HG02678 (cell line): ENCODE results near the gene MGMT.

Experiments
- ATAC-seq: cut with Tn5 transposase; IDR thresholded peaks from one replicate; pipeline ENCODE4 v1.9.1; 2021; ENCODE audit warnings: mild to moderate bottlenecking, moderate library complexity; ENCODE audit not compliant: unreplicated experiment

The MGMT gene

DNA sequence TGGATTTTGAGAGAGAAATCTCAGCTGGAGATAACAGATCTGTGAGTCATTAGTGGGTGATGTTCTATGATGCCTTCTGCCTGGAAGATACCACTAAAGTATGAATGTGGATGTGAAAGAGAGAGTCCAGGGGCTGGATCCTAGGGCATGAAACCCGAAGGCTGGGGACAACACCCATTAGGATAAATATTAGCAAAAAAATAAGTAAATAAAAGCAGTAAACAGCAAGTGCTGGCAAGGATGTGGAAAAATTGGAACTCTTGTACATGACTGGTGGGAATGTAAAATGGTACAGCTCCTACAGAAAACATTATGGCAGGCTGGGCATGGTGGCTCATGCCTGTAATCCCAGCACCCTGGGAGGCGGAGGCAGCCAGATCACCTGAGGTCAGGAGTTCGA lies 16.6 kb upstream of the MGMT start:
- no peak for ATAC-seq

DNA sequence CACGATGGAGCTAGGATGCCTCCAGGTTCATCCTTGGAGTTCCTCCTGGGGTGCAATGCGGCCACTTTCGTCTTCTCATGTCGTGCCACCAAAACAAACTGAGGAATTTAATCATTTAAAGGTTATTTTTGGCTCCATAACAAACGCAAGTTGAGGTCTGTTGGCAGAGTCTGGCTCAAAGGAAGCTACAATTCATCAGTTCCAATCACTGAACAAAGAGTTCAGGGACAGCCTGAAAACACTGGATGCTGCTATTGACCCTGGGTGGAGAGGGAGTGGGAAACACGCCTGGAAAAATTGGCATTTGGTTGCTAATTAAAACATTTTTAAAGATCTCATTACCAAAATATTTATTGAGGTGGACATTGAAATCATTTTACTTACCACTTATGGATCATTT lies 11.4 kb upstream of the MGMT start:
- no peak for ATAC-seq

DNA sequence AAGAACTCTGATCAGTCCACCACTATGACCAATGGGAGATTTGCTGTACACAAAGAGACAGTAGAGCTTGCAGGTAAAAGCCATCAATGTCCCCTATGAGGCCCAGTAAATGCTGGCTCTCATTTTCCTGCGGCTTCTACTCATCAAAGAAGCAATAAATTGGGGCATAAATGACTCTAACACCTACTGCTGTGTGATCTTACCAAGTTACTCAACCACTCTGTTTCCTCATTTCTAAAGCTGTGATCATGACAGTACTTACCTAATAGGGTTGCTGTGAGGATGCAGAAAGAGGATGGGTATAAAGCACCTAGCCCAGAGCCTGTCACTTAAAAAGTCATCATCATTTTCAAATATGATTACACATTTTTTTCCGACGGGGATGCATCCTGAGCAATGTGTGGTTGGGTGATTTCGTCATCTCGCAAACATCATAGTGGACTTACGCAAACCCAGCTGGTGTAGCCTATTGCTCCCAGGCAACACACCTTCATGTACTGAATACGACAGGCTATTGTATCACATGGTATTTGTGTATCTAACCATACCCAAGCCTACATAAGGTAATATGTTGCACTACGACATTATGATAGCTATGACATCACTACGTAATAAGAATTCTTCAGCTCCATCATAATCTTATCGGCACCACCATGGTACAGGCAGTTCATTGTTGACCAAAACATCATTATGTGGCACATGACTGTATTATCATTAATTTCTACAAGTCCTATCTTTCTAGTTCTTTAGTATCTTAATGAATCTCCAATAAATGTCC lies 7.1 kb upstream of the MGMT start:
- no peak for ATAC-seq

DNA sequence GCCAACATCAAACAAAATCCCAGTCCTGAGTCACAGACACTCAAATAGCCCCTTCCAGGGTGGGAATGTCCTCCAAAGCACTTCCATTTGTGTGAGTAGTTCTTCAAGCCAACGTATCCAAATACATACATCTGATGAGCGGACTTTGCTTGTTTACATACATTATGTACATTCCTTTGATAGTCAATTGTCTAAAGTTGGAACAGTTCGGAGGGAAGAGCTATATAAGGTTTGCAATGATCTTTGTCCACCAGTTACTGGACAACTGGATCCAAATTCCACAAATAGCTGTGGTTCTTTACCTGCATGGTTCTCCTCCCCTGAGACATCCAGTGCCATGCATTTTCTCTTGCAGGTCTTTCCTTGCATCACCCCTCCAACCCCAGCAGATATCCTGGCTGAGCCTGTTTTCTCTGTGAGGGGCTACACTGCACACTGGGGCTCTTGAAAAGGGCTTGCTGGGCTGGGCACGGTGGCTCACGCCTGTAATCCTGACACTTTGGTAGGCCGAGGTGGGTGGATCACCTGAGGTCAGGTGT lies 4.7 kb upstream of the MGMT start:
- no peak for ATAC-seq

DNA sequence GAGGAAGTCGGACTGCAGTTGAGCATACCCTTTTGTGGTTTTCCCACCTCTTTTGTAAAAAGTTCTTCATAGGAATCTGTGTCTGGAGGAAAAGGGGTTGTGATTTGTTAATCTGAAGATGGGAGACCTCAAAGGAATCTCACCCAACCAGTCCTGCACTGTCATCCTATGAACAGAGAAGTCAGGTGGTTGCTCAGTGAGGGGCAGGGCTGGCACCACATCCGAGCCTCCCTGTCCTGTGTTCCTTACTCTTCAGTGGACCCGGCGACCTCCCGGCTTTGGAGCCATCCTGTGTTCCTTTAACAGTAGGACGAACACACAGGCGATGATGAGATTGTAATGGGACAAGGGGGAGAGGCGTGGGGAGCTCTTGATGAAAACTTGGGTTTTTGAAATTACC lies 2.8 kb upstream of the MGMT start:
- ATAC-seq: no peak

- ATAC-seq: no peak
Observed at GRCh38 chr10:129465796-129466702, 992 bp upstream of the MGMT start.

DNA sequence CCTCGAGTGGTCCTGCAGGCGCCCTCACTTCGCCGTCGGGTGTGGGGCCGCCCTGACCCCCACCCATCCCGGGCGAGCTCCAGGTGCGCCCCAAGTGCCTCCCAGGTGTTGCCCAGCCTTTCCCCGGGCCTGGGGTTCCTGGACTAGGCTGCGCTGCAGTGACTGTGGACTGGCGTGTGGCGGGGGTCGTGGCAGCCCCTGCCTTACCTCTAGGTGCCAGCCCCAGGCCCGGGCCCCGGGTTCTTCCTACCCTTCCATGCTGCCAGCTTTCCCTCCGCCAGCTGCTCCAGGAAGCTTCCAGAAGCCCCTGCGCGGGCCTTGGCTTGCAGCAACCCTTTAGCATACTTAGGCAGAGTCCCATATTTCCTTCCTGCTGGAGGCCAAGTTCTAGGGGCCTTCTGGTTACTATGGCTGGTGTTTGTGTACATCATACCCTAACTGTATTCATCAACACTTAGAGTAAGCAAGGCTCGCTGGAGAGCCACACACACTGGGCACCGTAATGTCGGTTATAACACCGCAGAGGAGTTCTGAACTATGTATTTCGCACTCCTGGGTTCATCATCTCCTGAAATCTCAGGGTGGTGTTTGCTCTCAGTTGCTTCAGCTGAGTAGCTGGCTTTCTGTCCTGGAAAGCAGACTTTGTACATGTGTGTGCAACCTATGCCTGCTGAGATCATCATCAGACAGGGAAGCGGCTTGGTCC lies 471 bp downstream of the MGMT start:
- peak; percentile 11 for ATAC-seq

DNA sequence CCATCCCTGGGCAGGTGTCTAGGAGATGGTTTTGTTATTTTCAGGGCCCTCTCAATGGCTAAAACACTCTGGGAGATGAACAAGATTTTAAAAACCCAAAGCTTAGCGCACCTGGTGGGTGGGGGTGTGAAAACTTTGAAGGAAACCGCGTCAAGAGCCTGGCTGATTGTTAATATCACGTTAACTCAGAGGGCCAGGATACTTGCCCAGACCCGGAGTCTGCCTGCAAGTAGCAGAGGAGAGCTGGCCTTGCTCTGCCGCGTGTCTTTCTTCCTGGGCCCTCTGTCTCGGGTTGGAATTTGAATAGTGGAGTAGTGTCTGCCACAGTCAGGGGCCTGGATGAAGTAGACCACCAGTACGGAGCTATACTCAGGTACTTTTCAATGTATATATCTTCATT lies 1.1 kb downstream of the MGMT start:
- ATAC-seq: no peak

DNA sequence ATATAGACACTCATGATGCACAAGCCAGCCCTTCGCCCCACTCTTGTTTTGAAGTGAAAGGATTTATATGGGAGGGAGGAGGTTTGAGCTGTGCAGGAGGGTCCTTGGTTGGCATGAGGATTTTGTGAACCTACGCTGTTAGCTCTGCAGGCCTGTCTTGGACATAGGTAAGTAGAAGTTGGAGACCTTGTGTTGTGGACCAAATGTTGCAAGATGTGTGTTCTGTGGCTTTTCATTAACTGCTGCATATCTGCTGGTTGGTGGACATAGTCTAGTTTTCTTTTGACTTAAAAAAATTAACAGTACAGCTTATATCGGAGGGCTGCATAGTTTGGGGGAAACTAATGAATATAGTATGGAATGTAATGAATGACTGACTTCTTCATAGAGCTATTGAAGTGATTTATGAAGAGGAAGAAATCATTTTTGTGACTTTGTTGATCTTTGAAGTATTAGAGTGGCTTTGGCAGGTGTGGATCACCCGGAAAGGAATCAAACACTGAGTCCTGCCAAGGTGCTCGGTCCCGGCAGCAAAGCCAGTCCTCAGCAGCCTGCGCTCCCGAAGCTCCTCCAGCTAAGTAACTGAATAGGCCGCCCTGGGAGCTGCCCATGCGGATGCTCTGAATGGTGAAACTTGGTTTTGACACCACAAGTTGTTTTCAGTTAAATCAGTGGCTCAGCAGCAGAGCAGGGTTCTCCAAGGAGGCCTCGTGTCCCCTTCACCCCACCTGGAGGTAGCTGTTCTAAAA lies 3.2 kb downstream of the MGMT start:
- no peak for ATAC-seq

- no peak for ATAC-seq
Observed at GRCh38 chr10:129471447-129472175, 4.6 kb downstream of the MGMT start.

GRCh38 chr10:129472696-129473555 lies 5.9 kb downstream of the MGMT start:
- no peak for ATAC-seq

- ATAC-seq: no peak
Observed at GRCh38 chr10:129474642-129475041, 7.6 kb downstream of the MGMT start.

- no peak for ATAC-seq
Observed at GRCh38 chr10:129476431-129476830, 9.4 kb downstream of the MGMT start.

GRCh38 chr10:129477051-129477450 lies 10.0 kb downstream of the MGMT start:
- no peak for ATAC-seq

- ATAC-seq: no peak
Observed at GRCh38 chr10:129481641-129482040, 14.6 kb downstream of the MGMT start.

DNA sequence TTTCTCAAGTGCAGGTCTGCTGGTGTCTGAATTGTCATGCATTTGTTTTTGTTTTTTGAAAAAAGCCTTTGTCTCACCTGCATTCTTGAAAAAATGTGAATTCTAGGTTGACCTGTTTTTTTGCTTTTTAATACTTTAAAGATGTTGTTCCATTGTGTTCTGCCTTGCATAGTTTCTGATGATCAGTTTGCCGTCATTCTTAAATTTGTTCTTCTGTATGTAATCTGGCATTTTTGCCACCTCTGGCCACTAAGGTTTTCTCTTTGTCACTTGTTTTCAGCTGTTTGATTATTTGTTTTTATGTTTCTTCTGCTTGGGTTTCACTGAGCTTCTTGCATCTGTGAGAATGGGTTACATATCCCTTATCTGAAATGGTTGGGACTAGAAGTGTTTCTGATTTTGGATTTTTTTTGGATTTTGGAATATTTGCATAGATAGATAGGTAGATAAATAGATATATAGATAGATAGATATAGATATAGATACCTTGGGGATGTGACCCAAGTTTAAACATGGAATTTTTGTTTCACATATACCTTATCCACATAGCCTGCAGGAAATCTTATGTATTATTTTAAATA lies 16.5 kb downstream of the MGMT start:
- no peak for ATAC-seq

DNA sequence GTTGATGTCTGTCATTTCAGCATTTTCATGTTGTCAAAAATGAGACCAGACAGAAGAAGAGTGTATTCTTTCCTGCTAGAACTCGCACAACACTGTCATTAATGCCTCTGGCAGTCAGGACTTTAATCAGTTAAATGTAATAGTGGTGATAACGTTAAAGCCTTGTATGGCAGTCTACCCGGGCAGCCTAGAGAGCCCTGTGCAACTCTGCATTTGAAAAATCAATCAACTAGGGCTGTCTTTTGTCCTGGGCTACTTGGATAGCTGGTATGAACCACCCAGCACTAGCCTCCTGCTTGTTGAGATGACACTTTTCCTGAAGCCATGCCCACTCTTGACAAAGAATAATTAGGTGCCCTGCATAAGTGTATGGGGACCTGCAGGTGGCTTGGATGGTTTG lies 19.8 kb downstream of the MGMT start:
- ATAC-seq: no peak

DNA sequence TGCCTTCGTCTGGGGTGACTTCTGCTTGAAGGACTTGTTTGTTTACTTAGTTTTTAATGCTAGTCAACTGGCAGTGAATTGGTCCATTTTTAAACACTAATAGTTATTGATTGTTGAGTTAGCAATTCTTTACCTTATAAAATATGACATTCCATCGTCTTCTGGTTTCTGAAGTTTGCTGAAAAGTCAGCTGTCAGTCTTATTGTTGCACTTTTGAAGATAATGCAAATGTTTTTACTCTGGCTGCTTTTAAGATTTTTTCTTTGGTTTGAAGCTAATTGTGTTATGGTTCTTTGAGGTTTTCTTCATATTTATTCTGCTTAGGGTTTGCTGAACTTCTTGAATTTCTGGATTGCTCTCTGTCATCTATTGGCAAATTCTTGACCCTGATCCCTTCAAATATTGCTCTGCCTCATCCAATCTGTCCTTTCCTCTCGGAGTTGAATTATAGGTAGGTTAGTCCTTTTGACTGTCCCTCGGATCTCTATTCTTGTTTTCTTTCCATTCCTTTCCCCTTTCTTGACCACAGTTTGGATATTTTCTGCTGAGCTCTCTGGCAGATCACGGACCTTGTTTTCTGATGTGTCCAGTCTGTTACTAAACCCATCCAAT lies 24.2 kb downstream of the MGMT start:
- no peak for ATAC-seq
